B cell (primary cell): ENCODE measurements around the gene MRPL55. TPM values are rescaled to one million over a fixed set of nuclear protein-coding genes. Genes with fewer than 3 reads are reported as not detected.

Experiments used
- ATAC-seq: fragments of 200-7000 bp; cut with Tn5 transposase; one replicate; pipeline ENCODE4 v1.10.0; 2021; ENCODE audit warnings: low read depth, mild to moderate bottlenecking, moderate number of reproducible peaks, moderate library complexity
- CTCF ChIA-PET: fragments of 350-600 bp; sonication (Branson Sonifier 250); formaldehyde crosslinking; loops from one replicate; lab custom pipeline; 2021; ENCODE audit warnings: antibody characterized with exemption, inconsistent platforms; lab: Charles Lee
- POLR2A ChIA-PET: fragments of 350-600 bp; sonication (Branson Sonifier 250); formaldehyde crosslinking; loops from one replicate; lab custom pipeline; 2021; ENCODE audit warnings: antibody characterized with exemption; lab: Charles Lee
- DNase-seq: peaks from one replicate; pipeline ENCODE4 v3.0.0; 2013
- H2AFZ ChIP-seq: 2 replicates; pipeline ENCODE4 v1.6.1; 2012; ENCODE audit warnings: mild to moderate bottlenecking, low read depth, low read length; ENCODE audit not compliant: insufficient read depth, poor library complexity, severe bottlenecking
- H3K27ac ChIP-seq, 2 donors: 1 replicate in 1 of 2; 2 replicates in 1 of 2; pipeline ENCODE4 v1.5.1; 2012 to 2013; ENCODE audit warnings: low read length in 2 of 2, mild to moderate bottlenecking in 2 of 2, moderate library complexity in 1 of 2
- H3K27me3 ChIP-seq, 4 experiments: fragments of 200-600 bp in 1 of 4; sonication (generic) in 1 of 4; replicated peaks in 1 of 4; 1 replicate in 2 of 4; 2 replicates in 2 of 4; pipeline versions ENCODE4 v1.6.1 to v1.7.0; 2013 to 2016; ENCODE audit warnings: low read length in 3 of 4, mild to moderate bottlenecking in 2 of 4, mixed read lengths in 1 of 4, moderate library complexity in 1 of 4; ENCODE audit not compliant: insufficient read depth in 4 of 4, control insufficient read depth in 3 of 4; ENCODE audit errors: control extremely low read depth in 1 of 4
- H3K36me3 ChIP-seq, 2 experiments: replicated peaks in 1 of 2; 1 replicate in 1 of 2; 2 replicates in 1 of 2; pipeline versions ENCODE4 v1.6.1 to v1.7.1; 2013; ENCODE audit warnings: low read length in 1 of 2; ENCODE audit not compliant: insufficient read depth in 2 of 2, control insufficient read depth in 1 of 2; ENCODE audit errors: control extremely low read depth in 1 of 2, extremely low read depth in 1 of 2
- H3K4me1 ChIP-seq, 2 donors: fragments of 200-600 bp in 1 of 2; sonication (generic) in 1 of 2; 1 replicate in 1 of 2; 2 replicates in 1 of 2; pipeline versions ENCODE4 v1.5.1 to v1.6.1; 2013 to 2017; ENCODE audit warnings: low read length in 2 of 2; ENCODE audit not compliant: control insufficient read depth in 2 of 2, insufficient read depth in 2 of 2
- H3K4me2 ChIP-seq: replicated peaks from 2 replicates; pipeline ENCODE3; 2012; ENCODE audit warnings: mild to moderate bottlenecking, low read depth, low read length; ENCODE audit not compliant: poor library complexity, severe bottlenecking
- H3K4me3 ChIP-seq, 5 experiments: fragments of 200-600 bp in 1 of 5; sonication (generic) in 1 of 5; 1 replicate in 3 of 5; 2 replicates in 2 of 5; pipeline versions ENCODE4 v1.5.1 to v1.7.0; 2011 to 2016; ENCODE audit warnings: low read length in 4 of 5, mild to moderate bottlenecking in 4 of 5, low read depth in 2 of 5, control low read depth in 1 of 5, moderate library complexity in 1 of 5; ENCODE audit not compliant: insufficient read depth in 1 of 5; ENCODE audit errors: control extremely low read depth in 1 of 5, extremely low read depth in 1 of 5
- H3K79me2 ChIP-seq: fragments of 200-600 bp; sonication (generic); one replicate; pipeline ENCODE4 v1.6.0; 2016; ENCODE audit warnings: low read length; ENCODE audit not compliant: control insufficient read depth, insufficient read depth
- H3K9ac ChIP-seq: fragments of 200-600 bp; sonication (generic); 2 replicates; pipeline ENCODE4 v1.6.1; 2017; ENCODE audit warnings: mild to moderate bottlenecking, low read length, moderate library complexity
- H3K9me3 ChIP-seq, 3 donors: one replicate each; pipeline versions ENCODE4 v1.6.1 to v1.7.1; 2013; ENCODE audit warnings: low read length in 2 of 3; ENCODE audit not compliant: control insufficient read depth in 2 of 3, insufficient read depth in 1 of 3; ENCODE audit errors: control extremely low read depth in 1 of 3
- H4K20me1 ChIP-seq: 2 replicates; pipeline ENCODE4 v1.6.0; 2012; ENCODE audit warnings: mild to moderate bottlenecking, low read length; ENCODE audit not compliant: insufficient read depth, control insufficient read depth, poor library complexity, severe bottlenecking
- H3K27ac Mint-ChIP-seq: one replicate; pipeline ENCODE4 v1.8.0; 2021; ENCODE audit warnings: mixed read lengths
- H3K27me3 Mint-ChIP-seq: one replicate; pipeline ENCODE4 v1.8.0; 2021; ENCODE audit warnings: mixed read lengths
- H3K4me1 Mint-ChIP-seq: one replicate; pipeline ENCODE4 v1.8.0; 2021; ENCODE audit warnings: mixed read lengths
- H3K4me3 Mint-ChIP-seq: one replicate; pipeline ENCODE4 v1.8.0; 2021; ENCODE audit warnings: mixed read lengths
- H3K9me3 Mint-ChIP-seq: one replicate; pipeline ENCODE4 v1.8.0; 2022; ENCODE audit warnings: mixed read lengths; ENCODE audit not compliant: insufficient read depth
- CTCF ChIP-seq: fragments of 200-600 bp; IDR thresholded peaks from one replicate; pipeline ENCODE4 v1.8.0; 2022; ENCODE audit warnings: antibody characterized with exemption, mild to moderate bottlenecking
- EZH2 ChIP-seq: IDR thresholded peaks from 2 replicates; pipeline ENCODE4 v1.6.1; 2012; ENCODE audit warnings: borderline replicate concordance, low read depth, mild to moderate bottlenecking, moderate library complexity, low read length; ENCODE audit not compliant: insufficient read depth, poor library complexity, severe bottlenecking
- WGBS: methylation state at CpG from one replicate; pipeline ENCODE4 v1.1.5; 2013; ENCODE audit warnings: missing lambda C conversion rate; ENCODE audit not compliant: insufficient coverage; 5-methylcytosine and 5-hydroxymethylcytosine counted together
- intact Hi-C: fragments of 100-400 bp; cut with micrococcal nuclease; formaldehyde crosslinking; loops from one replicate; pipeline ENCODE4 v1.10.0; 2022
- polyA plus RNA-seq: library from polyadenylated mRNA; depleted of rRNA; stranded (reverse); fragments of >200 nt; gene quantifications from 2 replicates; pipeline ENCODE4 v1.2.3, GENCODE V29; 2012
- total RNA-seq, 2 donors: library from RNA; stranded (reverse); fragments of 120-200 nt in 1 of 2; gene quantifications; 1 replicate in 1 of 2; 2 replicates in 1 of 2; pipeline versions ENCODE4 v1.2.3 to v1.2.4, GENCODE V29; 2013 to 2022

Gene MRPL55
- total and polyA plus RNA-seq, 2 donors (not counting 1 experiment from before 2014, with no cell fraction given) = 38.9 to 297 TPM

DNA sequence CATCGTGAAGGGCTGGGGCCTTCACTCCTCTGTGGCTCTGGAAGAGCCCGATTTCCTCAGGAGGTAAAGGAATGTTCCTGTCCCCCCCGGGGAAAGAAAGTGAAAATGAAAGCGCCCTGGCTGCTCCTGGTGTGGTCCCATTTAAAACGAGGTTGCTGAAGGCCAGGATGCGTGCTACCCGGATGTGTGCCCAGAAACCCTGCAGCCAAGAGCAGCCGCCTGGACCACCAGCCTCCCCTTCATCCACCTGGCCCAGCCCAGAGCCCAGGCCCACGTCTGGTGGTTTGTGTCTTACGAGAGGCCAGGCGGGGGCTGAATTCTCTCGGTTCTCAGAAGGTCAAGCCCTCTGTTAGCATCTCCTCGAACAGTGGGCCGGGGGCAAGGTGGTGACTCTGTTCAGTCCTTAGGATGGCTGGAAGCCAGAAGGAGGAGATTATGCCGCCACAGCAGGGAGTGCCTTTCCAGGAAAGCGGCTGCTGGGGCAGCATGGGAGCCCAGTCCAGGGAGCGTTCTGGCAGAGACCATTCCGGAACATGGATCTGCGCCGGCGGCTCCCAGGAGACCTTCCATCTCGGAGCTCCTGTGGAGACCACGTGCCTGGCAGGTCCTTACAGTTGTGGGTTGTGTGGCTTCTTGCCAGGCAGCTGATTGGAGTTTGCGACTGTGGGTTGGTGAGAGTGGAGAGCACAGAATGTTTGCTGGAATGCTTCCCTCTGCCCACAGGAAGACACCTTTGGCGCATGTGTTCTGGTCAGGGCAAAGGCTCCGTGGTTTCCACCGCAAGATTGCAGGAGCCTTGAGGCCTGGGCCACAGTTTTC, 32.3 kb upstream of the MRPL55 start:
- H2AFZ ChIP-seq = no peak overlapping the region
- Mint-ChIP-seq H3K27me3 (no peaks in the 10 kb centered on the region), H3K4me1 (peaks cover 62% of the 10 kb centered on the region), H3K27ac (peak overlapping the region; percentile 100), H3K4me3 (peak overlapping the region; percentile 96), H3K9me3 (no peaks in the 10 kb centered on the region)
- H3K36me3 ChIP-seq = peaks cover 0 to 22% of the 10 kb centered on the region in 2 experiments
- WGBS = 54% methylated on average over 27 of the region's 27 CpGs
- peaks cover 0 to 11% (median 0%) of the 10 kb centered on the region in 3 donors for H3K9me3 ChIP-seq
- H3K4me2 ChIP-seq = peak overlapping the region; percentile 98
- H3K27ac ChIP-seq = peak overlapping the region; percentile 93 to 94
- ATAC-seq = no peak
- H4K20me1 ChIP-seq = peaks cover 62% of the 10 kb centered on the region
- DNase-seq = peak; percentile 24
- H3K27me3 ChIP-seq = no peaks in the 10 kb centered on the region
- intact Hi-C loops = no loop called here
- POLR2A ChIA-PET = interaction anchor here (1.1 to 1.4 kb wide), 2 partner anchors 20 to 24 kb away, joined by 3 to 22 read pairs; partner anchors contain the start of gene IBA57
- CTCF ChIA-PET = interaction anchor here (0.8 to 1.8 kb wide), 2 partner anchors 24 to 25 kb away, joined by 3 to 8 read pairs; partner anchors contain the start of gene IBA57
- peak overlapping the region; percentile 61 to 87 (median 82) for H3K4me3 ChIP-seq
- H3K4me1 ChIP-seq = peaks cover 55 to 74% of the 10 kb centered on the region in 2 donors
- peak overlapping the region; percentile 92 for H3K9ac ChIP-seq
- TF ChIP-seq CTCF (no peak), EZH2 (no peak)
- H3K79me2 ChIP-seq = peaks cover 63% of the 10 kb centered on the region
